Activated CD4-positive, alpha-beta T cell treated with anti-CD3 and anti-CD28 coated beads, Interleukin-2, amount 10 ng/mL, durations not matched to agents 24 days and 14 days (primary cell): Measurements from ENCODE around the gene SHTN1. TPM values are rescaled to one million over a fixed set of nuclear protein-coding genes. Genes with fewer than 3 reads are reported as not detected.

Source experiments
- DNase-seq: peaks from one replicate; pipeline ENCODE4 v3.0.0; 2022
- H3K27ac Mint-ChIP-seq: one replicate; pipeline ENCODE4 v1.8.0; 2022; ENCODE audit warnings: mild to moderate bottlenecking, mixed read lengths
- H3K27me3 Mint-ChIP-seq: one replicate; pipeline ENCODE4 v1.8.0; 2022; ENCODE audit warnings: mixed read lengths
- H3K36me3 Mint-ChIP-seq: one replicate; pipeline ENCODE4 v1.8.0; 2022; ENCODE audit warnings: low read depth, mild to moderate bottlenecking, mixed read lengths
- H3K4me1 Mint-ChIP-seq: one replicate; pipeline ENCODE4 v1.8.0; 2021; ENCODE audit warnings: mixed read lengths
- H3K4me3 Mint-ChIP-seq: one replicate; pipeline ENCODE4 v1.8.0; 2022; ENCODE audit warnings: mild to moderate bottlenecking, moderate library complexity, mixed read lengths
- H3K9me3 Mint-ChIP-seq: one replicate; pipeline ENCODE4 v1.8.0; 2021; ENCODE audit warnings: mixed read lengths
- intact Hi-C: fragments of 100-400 bp; cut with micrococcal nuclease; formaldehyde crosslinking; loops from one replicate; pipeline ENCODE4 v1.15.1; 2023
- total RNA-seq: library from RNA; stranded (reverse); gene quantifications from 2 replicates; pipeline ENCODE4 v1.2.3, GENCODE V29; 2022

Gene SHTN1
- total RNA-seq, 1 donor from 2014 or later, result 0.05 TPM

DNA sequence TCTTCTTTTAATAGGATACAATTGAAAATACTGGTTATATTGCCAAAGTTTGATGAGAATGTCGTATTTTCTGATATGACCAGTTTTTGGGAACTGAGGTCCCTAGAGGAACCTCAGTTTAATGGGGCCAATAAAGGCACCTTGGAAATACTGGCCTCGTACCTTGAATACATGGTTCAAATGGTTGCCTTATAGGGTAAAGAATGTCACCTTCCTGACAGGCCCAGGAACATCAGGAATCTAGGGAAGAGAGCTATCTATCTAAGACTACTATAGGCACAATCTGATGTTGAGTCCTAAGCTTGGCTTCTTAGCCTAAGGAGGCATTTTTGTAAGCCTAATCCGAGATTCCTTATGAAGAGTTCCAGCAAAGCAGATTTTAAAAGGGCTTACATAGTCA is 9.3 kb downstream of the SHTN1 start:
- intact Hi-C loops, result no loop called here

DNA sequence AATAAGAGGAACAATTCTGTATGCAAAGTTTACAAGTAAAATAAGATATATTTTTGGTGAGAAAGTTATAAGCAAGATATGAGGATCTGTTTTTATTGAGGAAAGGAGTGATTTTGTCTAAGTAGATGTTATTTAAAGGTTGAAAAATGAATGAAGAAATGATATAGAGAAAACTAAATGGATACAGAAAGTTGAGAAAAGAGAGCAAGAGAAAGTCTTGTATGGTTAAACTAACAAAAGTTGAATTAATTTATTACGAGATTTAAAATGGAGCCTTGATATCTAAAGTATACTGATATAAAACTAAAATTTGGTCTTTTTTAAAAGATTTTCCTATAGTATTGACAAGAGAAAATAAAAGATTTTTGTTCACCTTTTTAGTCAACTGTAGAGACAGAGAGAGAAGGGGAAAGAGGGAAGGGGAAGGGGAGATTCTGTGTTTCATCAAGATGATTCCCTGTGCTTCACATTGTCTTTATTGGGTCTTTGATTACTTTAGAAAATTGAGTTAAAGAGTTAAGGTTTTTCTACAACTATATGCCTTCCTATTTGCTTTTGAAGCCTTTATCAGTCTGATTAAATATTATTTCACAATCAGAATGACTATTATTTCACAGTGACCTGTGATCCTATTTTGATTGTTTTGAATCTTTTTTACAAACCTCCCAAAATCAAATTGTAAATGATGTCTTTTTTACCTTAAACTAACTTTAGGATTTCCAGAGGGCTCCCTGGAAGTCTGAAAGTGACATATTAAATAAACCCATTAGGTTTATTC is 10.7 kb downstream of the SHTN1 start:
- Mint-ChIP-seq H3K27me3 (peaks cover 4% of the 10 kb centered on the region), H3K9me3 (no peaks in the 10 kb centered on the region), H3K4me3 (no peak overlapping the region), H3K36me3 (no peaks in the 10 kb centered on the region), H3K27ac (no peak overlapping the region), H3K4me1 (no peaks in the 10 kb centered on the region)
- intact Hi-C loops, result no loop called here
- DNase-seq, result no peak

More for the DNA sequence above, 9.3 kb downstream of the SHTN1 start:
- Mint-ChIP-seq H3K4me3 (no peak overlapping the region), H3K4me1 (no peaks in the 10 kb centered on the region), H3K27me3 (peaks cover 4% of the 10 kb centered on the region), H3K9me3 (no peaks in the 10 kb centered on the region), H3K27ac (no peak overlapping the region), H3K36me3 (no peaks in the 10 kb centered on the region)
- DNase-seq, result no peak

DNA sequence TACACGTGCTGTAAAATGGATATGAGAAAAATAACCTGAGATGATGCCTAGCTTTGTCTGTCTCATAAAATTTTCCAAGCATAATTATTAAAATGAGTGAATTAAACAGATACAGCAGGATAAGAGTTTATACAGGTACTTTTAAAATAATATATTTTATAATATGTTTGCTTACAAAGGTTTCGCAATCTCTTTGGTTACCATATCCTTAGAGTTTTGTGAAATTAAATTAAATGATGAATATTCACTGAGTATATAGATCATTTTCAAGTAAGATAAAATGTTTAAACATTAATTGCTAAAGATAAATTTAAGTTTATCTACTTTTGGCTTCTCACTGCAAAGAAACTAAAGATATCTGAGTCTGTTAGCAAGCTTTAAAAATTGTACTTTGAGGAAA is 11.4 kb downstream of the SHTN1 start:
- Mint-ChIP-seq H3K36me3 (no peaks in the 10 kb centered on the region), H3K4me1 (no peaks in the 10 kb centered on the region), H3K4me3 (no peak overlapping the region), H3K27me3 (peaks cover 4% of the 10 kb centered on the region), H3K27ac (no peak overlapping the region), H3K9me3 (no peaks in the 10 kb centered on the region)
- DNase-seq, result no peak
- intact Hi-C loops, result no loop called here

DNA sequence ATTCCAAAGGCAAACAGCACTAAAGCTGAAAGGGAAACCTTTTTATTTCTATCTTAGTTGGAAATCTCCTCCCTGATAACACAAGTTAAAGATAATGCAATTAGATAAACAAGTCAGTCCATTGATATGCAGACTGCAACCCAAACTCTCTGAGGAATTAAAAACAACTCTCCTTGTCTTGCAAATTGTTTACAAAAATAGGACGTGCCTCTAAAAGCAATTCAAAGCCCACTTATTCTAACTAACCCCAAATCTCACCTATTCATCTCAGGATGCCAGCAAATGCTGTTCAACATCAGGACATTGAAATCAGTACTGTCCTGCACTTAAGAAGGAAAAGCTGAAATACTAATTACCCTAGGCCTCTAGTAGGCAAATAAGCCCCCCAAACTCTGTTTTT is 12.8 kb downstream of the SHTN1 start:
- Mint-ChIP-seq H3K9me3 (no peaks in the 10 kb centered on the region), H3K36me3 (no peaks in the 10 kb centered on the region), H3K27ac (no peak overlapping the region), H3K27me3 (peaks cover 4% of the 10 kb centered on the region), H3K4me1 (no peaks in the 10 kb centered on the region), H3K4me3 (no peak overlapping the region)
- intact Hi-C loops, result no loop called here
- no peak for DNase-seq

DNA sequence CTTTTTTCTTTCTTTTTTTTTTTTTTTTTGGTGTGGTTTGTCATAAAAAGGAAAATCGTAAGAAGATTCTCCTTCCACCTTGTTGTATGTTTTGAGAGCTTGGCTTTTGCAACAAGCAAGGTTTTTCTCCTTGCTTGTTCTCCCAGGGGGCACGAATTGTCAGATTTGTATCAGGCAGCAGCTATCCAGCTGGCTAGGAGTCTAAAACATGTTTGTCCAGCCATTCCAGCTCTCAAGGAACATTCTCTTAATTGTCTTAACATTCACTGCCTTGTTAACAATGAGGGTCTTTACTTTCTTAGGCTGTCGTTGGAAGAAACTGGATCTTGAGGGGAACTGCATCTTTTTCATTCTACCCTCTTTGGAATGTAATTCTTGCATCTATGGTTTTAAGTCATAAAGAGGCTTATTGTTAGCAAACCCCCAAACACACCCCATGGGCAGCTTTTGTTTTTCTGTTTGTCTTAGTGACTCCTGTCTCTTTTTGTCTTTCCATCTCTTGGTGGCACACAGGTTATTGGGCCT is 14.6 kb downstream of the SHTN1 start:
- Mint-ChIP-seq H3K27ac (no peak overlapping the region), H3K9me3 (no peaks in the 10 kb centered on the region), H3K4me3 (no peak overlapping the region), H3K36me3 (no peaks in the 10 kb centered on the region), H3K27me3 (peaks cover 4% of the 10 kb centered on the region), H3K4me1 (no peaks in the 10 kb centered on the region)
- intact Hi-C loops, result no loop called here
- DNase-seq, result no peak

DNA sequence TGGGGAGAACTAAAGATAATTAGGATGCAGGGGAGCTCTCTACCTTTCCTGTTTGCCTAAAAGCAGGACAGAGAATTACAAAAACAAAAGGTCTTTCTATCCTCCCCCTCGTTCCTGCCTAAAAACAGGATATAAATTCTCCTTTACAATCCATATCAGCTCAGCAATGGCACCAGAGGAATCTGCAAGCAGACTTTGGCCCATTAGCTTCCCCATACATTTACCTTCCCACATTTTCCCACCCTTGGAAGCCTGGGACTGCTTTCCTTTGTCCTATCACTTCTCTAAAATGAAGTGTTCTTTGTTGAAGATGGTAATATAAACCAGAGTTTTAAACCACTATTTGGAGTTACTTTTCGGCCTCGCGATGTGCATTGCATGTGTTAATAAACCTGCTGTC is 15.5 kb downstream of the SHTN1 start:
- H3K4me3 Mint-ChIP-seq, result no peak overlapping the region
- H3K27me3 Mint-ChIP-seq, result peaks cover 2% of the 10 kb centered on the region
- H3K9me3 Mint-ChIP-seq, result no peaks in the 10 kb centered on the region
- no peak overlapping the region for H3K27ac Mint-ChIP-seq
- intact Hi-C loops, result no loop called here
- H3K4me1 Mint-ChIP-seq, result no peaks in the 10 kb centered on the region
- no peaks in the 10 kb centered on the region for H3K36me3 Mint-ChIP-seq
- DNase-seq, result no peak

DNA sequence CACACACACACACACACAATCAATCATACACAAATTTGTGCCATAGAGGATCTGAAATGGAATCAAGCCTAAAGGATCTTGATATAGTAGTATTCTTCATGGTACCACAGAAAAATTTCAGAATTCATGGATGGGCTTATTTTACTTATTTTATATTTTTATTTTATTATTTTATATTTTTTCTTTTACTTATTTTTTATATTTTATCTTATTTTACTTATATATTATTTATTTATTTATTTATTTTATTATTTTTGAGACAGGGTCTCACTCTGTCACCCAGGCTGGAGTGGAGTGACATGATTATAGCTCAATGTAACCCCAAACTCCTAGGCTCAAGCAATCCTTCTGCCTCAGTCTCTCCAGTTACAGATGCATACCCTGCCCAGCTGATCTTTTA is 16.7 kb downstream of the SHTN1 start:
- Mint-ChIP-seq H3K4me3 (no peak overlapping the region), H3K27ac (no peak overlapping the region), H3K27me3 (peaks cover 1% of the 10 kb centered on the region), H3K4me1 (no peaks in the 10 kb centered on the region), H3K36me3 (no peaks in the 10 kb centered on the region), H3K9me3 (no peaks in the 10 kb centered on the region)
- no peak for DNase-seq
- intact Hi-C loops, result no loop called here

DNA sequence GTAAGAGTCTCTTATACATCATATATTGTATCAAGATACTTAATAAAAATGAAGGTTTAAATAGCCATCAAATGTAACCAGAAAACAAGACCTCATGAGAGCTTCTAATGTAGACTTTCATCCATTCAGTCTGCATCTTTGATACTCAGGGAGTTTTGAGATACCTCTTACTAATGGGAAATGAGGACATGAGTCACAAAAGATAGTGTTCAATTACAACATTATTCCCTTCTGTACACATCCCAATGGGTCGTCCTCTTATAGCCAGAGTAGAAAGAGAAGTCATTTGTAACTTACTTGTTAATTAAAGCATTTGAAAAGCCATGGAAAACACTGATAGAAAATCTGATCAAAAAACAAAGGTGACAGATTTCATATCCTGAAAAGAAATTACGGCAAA is 19.4 kb downstream of the SHTN1 start:
- DNase-seq, result no peak
- H3K9me3 Mint-ChIP-seq, result no peaks in the 10 kb centered on the region
- no peaks in the 10 kb centered on the region for H3K36me3 Mint-ChIP-seq
- intact Hi-C loops, result no loop called here
- H3K27me3 Mint-ChIP-seq, result peaks cover 1% of the 10 kb centered on the region
- no peaks in the 10 kb centered on the region for H3K4me1 Mint-ChIP-seq
- H3K4me3 Mint-ChIP-seq, result no peak overlapping the region
- H3K27ac Mint-ChIP-seq, result no peak overlapping the region

DNA sequence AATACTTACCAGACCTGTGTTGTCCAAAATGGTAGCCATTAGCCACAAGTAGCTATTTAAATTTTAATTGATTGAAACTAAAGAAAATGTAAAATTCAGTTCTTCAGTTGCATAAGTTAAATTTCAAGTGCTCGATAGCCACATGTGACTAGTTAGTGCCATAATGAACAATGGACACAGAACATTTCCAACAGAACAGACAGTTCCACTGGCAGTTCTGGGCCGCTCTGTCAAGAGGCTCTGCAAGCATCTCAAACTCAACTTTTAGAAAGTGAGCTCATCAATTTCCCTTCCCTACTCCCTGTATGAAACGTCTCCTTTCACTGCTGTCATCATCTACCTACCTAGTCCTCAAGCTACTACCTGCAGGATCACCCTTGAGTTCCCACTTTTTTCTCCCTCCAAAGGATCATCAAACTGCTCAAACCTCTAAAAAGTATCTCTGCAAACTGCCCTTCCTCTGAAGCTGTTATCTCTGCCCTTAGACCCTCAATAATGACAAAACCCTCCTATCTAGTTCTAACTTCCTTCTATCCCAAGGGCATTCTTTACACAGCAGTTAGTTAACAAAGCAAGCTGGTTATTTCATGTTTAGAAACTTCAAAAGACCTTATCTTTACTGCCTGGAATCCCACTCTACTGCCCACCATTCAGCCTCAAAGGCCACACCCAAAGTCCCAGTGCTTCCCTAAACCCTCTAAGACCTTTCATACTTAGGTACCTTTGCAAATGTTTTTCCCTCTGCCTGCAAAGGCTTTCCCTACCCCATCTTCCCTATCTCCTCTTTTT is 20.6 kb downstream of the SHTN1 start:
- DNase-seq, result no peak
- Mint-ChIP-seq H3K36me3 (no peaks in the 10 kb centered on the region), H3K9me3 (no peaks in the 10 kb centered on the region), H3K27me3 (peaks cover 1% of the 10 kb centered on the region), H3K4me1 (no peaks in the 10 kb centered on the region), H3K4me3 (no peak overlapping the region), H3K27ac (no peak overlapping the region)
- intact Hi-C loops, result no loop called here

DNA sequence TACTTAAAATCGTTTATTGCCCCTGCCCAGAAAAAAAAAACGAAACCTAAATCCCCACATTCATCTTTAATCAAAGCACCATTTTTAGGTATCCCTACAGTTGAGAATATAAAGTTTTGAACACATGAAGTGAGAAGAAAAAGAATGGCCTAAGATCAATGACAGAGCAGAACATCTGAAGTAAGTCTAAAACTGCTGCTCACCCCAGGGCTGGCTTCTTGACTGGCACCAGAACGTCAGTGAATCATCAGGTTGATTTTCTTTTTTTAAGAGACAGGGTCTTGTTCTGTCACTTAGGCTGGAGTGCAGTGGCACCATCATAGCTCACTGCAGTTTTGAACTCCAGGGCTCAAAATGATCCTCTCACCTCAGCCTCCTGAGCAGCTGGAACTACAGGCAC is 24.9 kb downstream of the SHTN1 start:
- no peak for DNase-seq
- Mint-ChIP-seq H3K4me1 (no peaks in the 10 kb centered on the region), H3K4me3 (no peak overlapping the region), H3K27me3 (peaks cover 1% of the 10 kb centered on the region), H3K36me3 (no peaks in the 10 kb centered on the region), H3K9me3 (no peaks in the 10 kb centered on the region), H3K27ac (no peak overlapping the region)
- intact Hi-C loops, result no loop called here

DNA sequence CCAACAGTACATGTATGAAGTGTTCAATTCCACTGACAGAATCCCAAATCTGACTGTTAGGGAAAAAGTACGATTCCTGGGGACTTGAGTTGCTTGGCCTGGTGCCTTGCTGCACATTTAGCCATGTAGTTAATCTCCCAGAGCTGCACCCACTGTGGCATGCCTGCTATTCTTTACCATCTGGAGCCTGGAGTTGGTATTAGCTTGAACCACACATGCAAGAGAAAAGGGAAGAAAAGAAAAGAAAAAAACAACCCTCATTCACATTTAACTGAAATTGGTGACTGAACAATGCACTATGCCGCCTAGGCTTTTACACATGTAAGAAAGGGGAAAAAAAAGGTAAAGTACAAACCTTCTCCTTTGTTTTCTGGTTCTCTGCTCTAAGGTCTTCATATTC is 26.1 kb downstream of the SHTN1 start:
- no peaks in the 10 kb centered on the region for H3K4me1 Mint-ChIP-seq
- no peaks in the 10 kb centered on the region for H3K36me3 Mint-ChIP-seq
- H3K4me3 Mint-ChIP-seq, result no peak overlapping the region
- no peak for DNase-seq
- H3K9me3 Mint-ChIP-seq, result no peaks in the 10 kb centered on the region
- no peak overlapping the region for H3K27ac Mint-ChIP-seq
- intact Hi-C loops, result no loop called here
- H3K27me3 Mint-ChIP-seq, result no peaks in the 10 kb centered on the region

DNA sequence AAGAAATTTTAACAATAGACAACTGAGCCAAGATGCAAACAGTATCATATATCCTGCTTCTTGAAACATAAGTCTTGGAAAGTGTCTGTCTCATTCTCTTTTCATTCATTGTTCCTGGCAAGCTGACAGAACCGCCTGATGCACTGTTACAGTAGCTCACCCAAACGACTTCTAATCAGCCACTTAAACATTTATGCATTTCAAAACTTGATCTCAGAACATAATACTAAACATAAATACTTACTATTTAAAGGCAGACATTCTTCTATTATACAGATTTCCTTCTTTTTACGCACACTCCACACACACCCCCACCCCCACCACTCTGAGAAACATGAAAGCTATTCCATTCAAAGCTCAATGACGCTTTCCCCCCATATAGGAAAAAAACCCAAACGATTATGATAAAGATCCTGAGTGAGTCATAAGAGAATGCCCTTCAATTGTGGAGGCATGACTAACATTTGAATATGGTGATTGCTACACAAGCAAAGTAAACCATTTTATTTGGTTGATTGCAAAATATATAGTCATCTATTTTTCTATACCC is 30.5 kb downstream of the SHTN1 start:
- DNase-seq, result no peak
- no peaks in the 10 kb centered on the region for H3K27me3 Mint-ChIP-seq
- H3K27ac Mint-ChIP-seq, result no peak overlapping the region
- no peaks in the 10 kb centered on the region for H3K4me1 Mint-ChIP-seq
- no peaks in the 10 kb centered on the region for H3K9me3 Mint-ChIP-seq
- H3K4me3 Mint-ChIP-seq, result no peak overlapping the region
- intact Hi-C loops, result no loop called here
- H3K36me3 Mint-ChIP-seq, result no peaks in the 10 kb centered on the region

DNA sequence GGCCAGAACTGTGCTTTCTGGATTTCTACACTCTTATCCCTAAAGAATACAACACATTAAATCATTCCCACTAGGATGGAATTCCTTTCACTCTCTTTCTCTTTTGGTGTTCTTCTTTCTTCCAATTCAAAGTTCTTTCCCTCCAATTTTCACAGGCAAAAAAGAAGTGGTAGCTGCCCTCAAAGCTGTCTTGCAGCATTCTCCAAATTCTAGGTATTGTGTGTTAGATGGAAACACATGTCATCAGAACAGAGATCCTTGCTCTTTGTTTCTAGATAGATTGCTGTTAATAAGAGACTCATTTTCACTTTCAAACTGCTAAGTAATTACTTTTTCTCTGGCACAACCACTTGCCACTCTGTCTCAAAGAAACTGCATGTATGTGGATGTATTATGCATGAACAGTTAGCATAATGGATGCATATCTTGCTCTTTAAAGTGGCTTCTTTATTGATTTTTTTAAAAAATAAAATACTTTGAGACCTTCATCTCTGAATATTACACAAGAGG is 31.0 kb downstream of the SHTN1 start:
- DNase-seq, result no peak
- Mint-ChIP-seq H3K4me1 (no peaks in the 10 kb centered on the region), H3K9me3 (no peaks in the 10 kb centered on the region), H3K4me3 (no peak overlapping the region), H3K36me3 (no peaks in the 10 kb centered on the region), H3K27ac (no peak overlapping the region), H3K27me3 (no peaks in the 10 kb centered on the region)
- intact Hi-C loops, result no loop called here

DNA sequence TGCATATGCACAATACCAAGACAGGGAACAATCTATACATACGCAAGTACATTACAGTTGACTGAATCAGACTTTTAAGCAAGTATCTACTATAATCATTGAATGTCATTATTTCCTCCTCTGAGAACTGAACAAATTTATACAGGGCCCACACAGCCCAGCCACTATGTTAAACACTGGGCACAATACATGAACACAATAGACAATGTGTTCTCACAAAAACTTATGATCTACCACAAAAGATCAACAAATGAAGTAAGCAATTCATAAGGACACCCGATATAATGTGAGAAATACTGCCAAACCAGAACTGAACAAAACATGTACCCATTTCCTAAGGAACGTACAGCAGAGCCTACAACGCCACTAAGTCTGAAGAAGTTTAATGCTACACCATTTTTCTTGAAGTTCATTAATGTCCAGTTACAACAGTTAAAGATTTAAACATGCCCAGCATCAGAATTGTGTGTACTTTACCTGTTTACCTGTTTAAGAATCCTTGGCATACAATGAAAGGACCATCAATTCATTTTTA is 31.5 kb downstream of the SHTN1 start:
- Mint-ChIP-seq H3K4me3 (no peak overlapping the region), H3K27ac (no peak overlapping the region), H3K4me1 (no peaks in the 10 kb centered on the region), H3K9me3 (no peaks in the 10 kb centered on the region), H3K27me3 (no peaks in the 10 kb centered on the region), H3K36me3 (no peaks in the 10 kb centered on the region)
- intact Hi-C loops, result no loop called here
- DNase-seq, result no peak
